ENCODE measurements around the gene TMEM129.

Gene TMEM129

GRCh38 chr4:1745165-1745564 is 24.0 kb upstream of the TMEM129 start:
- TF ChIP-seq POLR2A (IDR thresholded peaks at IDR 0.05; ENCODE audit: low read depth, low read length), result no peak
- no peak for DNase-seq (ENCODE audit: insufficient read length, low spot score)
- no peak for FAIRE-seq

- DNase-seq (ENCODE audit: insufficient read length, low spot score) (no peak), FAIRE-seq (no peak)
- TF ChIP-seq POLR2A (IDR thresholded peaks at IDR 0.05; ENCODE audit: low read depth, low read length), result no peak
These were observed 23.4 kb upstream of the TMEM129 start for GRCh38 chr4:1744552-1744951.

GRCh38 chr4:1743975-1744374 is 22.9 kb upstream of the TMEM129 start:
- FAIRE-seq (no peak), DNase-seq (ENCODE audit: insufficient read length, low spot score) (no peak)
- no peak for TF ChIP-seq POLR2A (IDR thresholded peaks at IDR 0.05; ENCODE audit: low read depth, low read length)

GRCh38 chr4:1743551-1743950 is 22.4 kb upstream of the TMEM129 start:
- DNase-seq (ENCODE audit: insufficient read length, low spot score) (no peak), FAIRE-seq (no peak)
- TF ChIP-seq POLR2A (IDR thresholded peaks at IDR 0.05; ENCODE audit: low read depth, low read length), result no peak

GRCh38 chr4:1741208-1741607 is 20.1 kb upstream of the TMEM129 start:
- TF ChIP-seq POLR2A (IDR thresholded peaks at IDR 0.05; ENCODE audit: low read depth, low read length), result no peak
- DNase-seq (ENCODE audit: insufficient read length, low spot score), result no peak
- FAIRE-seq, result no peak

GRCh38 chr4:1740021-1740545 is 19.0 kb upstream of the TMEM129 start:
- FAIRE-seq (no peak), DNase-seq (ENCODE audit: insufficient read length, low spot score) (no peak)
- no peak for TF ChIP-seq POLR2A (IDR thresholded peaks at IDR 0.05; ENCODE audit: low read depth, low read length)

GRCh38 chr4:1739358-1739757 is 18.2 kb upstream of the TMEM129 start:
- DNase-seq (ENCODE audit: insufficient read length, low spot score), result no peak
- FAIRE-seq, result no peak
- TF ChIP-seq POLR2A (IDR thresholded peaks at IDR 0.05; ENCODE audit: low read depth, low read length), result no peak

- TF ChIP-seq POLR2A (IDR thresholded peaks at IDR 0.05; ENCODE audit: low read depth, low read length), result no peak
- FAIRE-seq, result no peak
- no peak for DNase-seq (ENCODE audit: insufficient read length, low spot score)
These were observed 17.3 kb upstream of the TMEM129 start for GRCh38 chr4:1738410-1738809.

- FAIRE-seq (no peak), DNase-seq (ENCODE audit: insufficient read length, low spot score) (no peak)
- no peak for TF ChIP-seq POLR2A (IDR thresholded peaks at IDR 0.05; ENCODE audit: low read depth, low read length)
These were observed 16.5 kb upstream of the TMEM129 start for GRCh38 chr4:1737666-1738065.

- FAIRE-seq (no peak), DNase-seq (ENCODE audit: insufficient read length, low spot score) (no peak)
- no peak for TF ChIP-seq POLR2A (IDR thresholded peaks at IDR 0.05; ENCODE audit: low read depth, low read length)
These were observed 15.7 kb upstream of the TMEM129 start for GRCh38 chr4:1736812-1737211.

GRCh38 chr4:1735215-1735614 is 14.1 kb upstream of the TMEM129 start:
- FAIRE-seq, result no peak
- no peak for TF ChIP-seq POLR2A (IDR thresholded peaks at IDR 0.05; ENCODE audit: low read depth, low read length)
- DNase-seq (ENCODE audit: insufficient read length, low spot score), result no peak

GRCh38 chr4:1732911-1733310 is 11.8 kb upstream of the TMEM129 start:
- TF ChIP-seq POLR2A (IDR thresholded peaks at IDR 0.05; ENCODE audit: low read depth, low read length), result no peak
- FAIRE-seq (no peak), DNase-seq (ENCODE audit: insufficient read length, low spot score) (no peak)

GRCh38 chr4:1731180-1731579 is 10.1 kb upstream of the TMEM129 start:
- TF ChIP-seq POLR2A (IDR thresholded peaks at IDR 0.05; ENCODE audit: low read depth, low read length), result no peak
- no peak for FAIRE-seq
- DNase-seq (ENCODE audit: insufficient read length, low spot score), result no peak

GRCh38 chr4:1730532-1731135 is 9.5 kb upstream of the TMEM129 start:
- DNase-seq (ENCODE audit: insufficient read length, low spot score) (no peak), FAIRE-seq (no peak)
- TF ChIP-seq POLR2A (IDR thresholded peaks at IDR 0.05; ENCODE audit: low read depth, low read length), result no peak

GRCh38 chr4:1728061-1728980 is 7.2 kb upstream of the TMEM129 start:
- FAIRE-seq, result no peak
- no peak for TF ChIP-seq POLR2A (IDR thresholded peaks at IDR 0.05; ENCODE audit: low read depth, low read length)
- DNase-seq (ENCODE audit: insufficient read length, low spot score), result no peak
